HG03575 (cell line): ENCODE data around the gene SKAP2.

Source experiments
- ATAC-seq: cut with Tn5 transposase; IDR thresholded peaks from one replicate; pipeline ENCODE4 v1.9.1; 2021; ENCODE audit not compliant: unreplicated experiment, insufficient number of reproducible peaks, low FRiP score; ENCODE audit errors: extremely low read depth

Gene SKAP2

GRCh38 chr7:26784118-26784517 lies 80.3 kb downstream of the SKAP2 start:
- ATAC-seq = no peak

- no peak for ATAC-seq
Measured at GRCh38 chr7:26782501-26782900, 81.9 kb downstream of the SKAP2 start.

- ATAC-seq = no peak
Measured at GRCh38 chr7:26779978-26780595, 84.3 kb downstream of the SKAP2 start.

- no peak for ATAC-seq
Measured at GRCh38 chr7:26777385-26777784, 87.0 kb downstream of the SKAP2 start.

GRCh38 chr7:26760501-26760900 lies 103.9 kb downstream of the SKAP2 start:
- ATAC-seq = no peak

- ATAC-seq = no peak
Measured at GRCh38 chr7:26759108-26759507, 105.3 kb downstream of the SKAP2 start.

GRCh38 chr7:26743205-26743604 lies 121.2 kb downstream of the SKAP2 start:
- no peak for ATAC-seq

- no peak for ATAC-seq
Measured at GRCh38 chr7:26735976-26736600, 128.3 kb downstream of the SKAP2 start.

- no peak for ATAC-seq
Measured at GRCh38 chr7:26729150-26729775, 135.1 kb downstream of the SKAP2 start.

- no peak for ATAC-seq
Measured at GRCh38 chr7:26726051-26726450, 138.3 kb downstream of the SKAP2 start.

GRCh38 chr7:26724795-26725194 lies 139.6 kb downstream of the SKAP2 start:
- ATAC-seq = no peak

GRCh38 chr7:26723129-26723528 lies 141.3 kb downstream of the SKAP2 start:
- ATAC-seq = no peak

- no peak for ATAC-seq
Measured at GRCh38 chr7:26721450-26721849, 142.9 kb downstream of the SKAP2 start.

- no peak for ATAC-seq
Measured at GRCh38 chr7:26718063-26718462, 146.3 kb downstream of the SKAP2 start.

- no peak for ATAC-seq
Measured at GRCh38 chr7:26714438-26714837, 150.0 kb downstream of the SKAP2 start.

- no peak for ATAC-seq
Measured at GRCh38 chr7:26714006-26714405, 150.4 kb downstream of the SKAP2 start.

- no peak for ATAC-seq
Measured at GRCh38 chr7:26709210-26709990, 155.0 kb downstream of the SKAP2 start.

GRCh38 chr7:26705567-26705966 lies 158.8 kb downstream of the SKAP2 start:
- ATAC-seq = no peak

GRCh38 chr7:26704786-26705185 lies 159.6 kb downstream of the SKAP2 start:
- ATAC-seq = no peak

- ATAC-seq = no peak
Measured at GRCh38 chr7:26704036-26704435, 160.4 kb downstream of the SKAP2 start.
